Measurements from ENCODE around the gene FEM1A. TPM values are rescaled to one million over a fixed set of nuclear protein-coding genes. Genes with fewer than 3 reads are reported as not detected.
"Not testable (repeated sequence)": the region's sequence is repeated elsewhere in the genome, so short reads cannot be mapped to it uniquely, and the experiment has no call there.

FEM1A gene
- total and polyA plus RNA-seq, 11 donors, result 28.4 to 94.0 (median 40.5) TPM

DNA sequence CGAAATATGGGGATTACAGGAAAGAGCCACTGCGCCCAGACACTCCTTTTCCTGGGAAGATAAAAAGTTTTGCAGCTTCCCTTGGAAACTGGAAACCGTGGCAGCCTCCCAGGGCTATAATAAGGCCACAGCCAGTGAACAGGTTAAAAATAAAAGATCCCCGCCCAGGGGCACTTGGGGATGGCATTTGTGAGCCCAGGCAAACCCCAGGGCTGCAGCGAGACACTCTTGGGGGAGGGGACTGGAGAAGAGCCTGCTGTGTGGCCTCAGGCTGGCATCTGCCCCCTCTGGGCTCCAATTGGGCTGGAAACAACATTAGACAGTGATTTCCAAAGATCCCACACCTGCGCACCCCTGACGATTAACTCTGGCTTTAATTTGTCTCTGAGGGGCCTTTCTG lies 11.2 kb downstream of the FEM1A start:
- 32 to 47% (median 38%) methylated on average over 7 of the region's 7 CpGs for WGBS, 4 donors

DNA sequence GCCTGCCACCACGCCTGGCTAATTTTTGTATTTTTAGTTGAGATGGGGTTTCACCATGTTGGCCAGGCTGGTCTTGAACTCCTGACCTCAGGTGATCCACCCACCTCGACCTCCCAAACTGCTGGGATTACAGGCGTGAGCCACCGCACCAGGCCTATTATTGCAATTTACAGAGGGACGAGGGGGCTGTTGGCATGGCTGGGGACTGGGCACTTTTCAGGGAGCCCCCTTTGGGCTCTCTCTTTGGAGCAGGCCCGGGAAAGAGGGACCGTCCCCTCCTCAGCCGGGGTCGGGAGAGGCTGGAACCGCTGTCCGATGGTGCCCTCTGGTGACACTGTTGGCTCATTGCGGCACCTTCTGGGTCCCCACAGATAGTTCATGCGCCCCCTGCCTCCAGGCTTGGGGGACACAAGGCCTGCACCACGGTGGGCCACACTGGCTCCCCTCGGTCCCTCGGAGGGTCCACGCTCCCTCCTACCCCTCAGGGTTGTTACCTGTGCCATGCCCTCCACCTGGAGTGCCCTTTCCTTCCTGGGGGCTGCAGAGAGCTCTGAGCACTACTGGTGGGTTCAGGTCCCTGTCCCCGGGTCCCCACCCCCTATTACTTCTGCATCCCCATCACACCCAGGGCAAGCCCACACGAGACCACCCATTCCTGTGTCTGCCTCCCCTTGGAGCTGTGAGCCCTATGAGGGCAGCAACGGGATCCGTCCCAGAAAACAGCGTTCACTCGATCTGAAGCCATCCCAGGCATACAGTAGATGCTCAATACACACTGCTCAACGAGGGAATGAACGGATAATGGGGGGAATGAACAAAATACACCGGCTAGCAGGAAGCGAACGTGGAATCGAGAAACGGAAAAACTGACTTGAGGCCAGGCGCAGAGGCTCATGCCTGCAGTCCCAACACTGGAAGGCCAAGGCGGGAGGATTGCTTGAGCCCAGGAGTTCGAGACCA lies 12.5 kb downstream of the FEM1A start:
- Histone ChIP-seq H3K9me3 (no peaks in the 10 kb centered on the region), H3K4me3 (no peak overlapping the region), H3K36me3 (peaks cover 0 to 3% (median 0%) of the 10 kb centered on the region in 9 donors), H3K27me3 (no peaks in the 10 kb centered on the region), H3K27ac (peak overlapping the region in 2 of 12 donors; percentile 67 to 76), H3K4me1 (peaks cover 0 to 34% (median 11%) of the 10 kb centered on the region in 12 donors)
- TF ChIP-seq, protein P1, sequence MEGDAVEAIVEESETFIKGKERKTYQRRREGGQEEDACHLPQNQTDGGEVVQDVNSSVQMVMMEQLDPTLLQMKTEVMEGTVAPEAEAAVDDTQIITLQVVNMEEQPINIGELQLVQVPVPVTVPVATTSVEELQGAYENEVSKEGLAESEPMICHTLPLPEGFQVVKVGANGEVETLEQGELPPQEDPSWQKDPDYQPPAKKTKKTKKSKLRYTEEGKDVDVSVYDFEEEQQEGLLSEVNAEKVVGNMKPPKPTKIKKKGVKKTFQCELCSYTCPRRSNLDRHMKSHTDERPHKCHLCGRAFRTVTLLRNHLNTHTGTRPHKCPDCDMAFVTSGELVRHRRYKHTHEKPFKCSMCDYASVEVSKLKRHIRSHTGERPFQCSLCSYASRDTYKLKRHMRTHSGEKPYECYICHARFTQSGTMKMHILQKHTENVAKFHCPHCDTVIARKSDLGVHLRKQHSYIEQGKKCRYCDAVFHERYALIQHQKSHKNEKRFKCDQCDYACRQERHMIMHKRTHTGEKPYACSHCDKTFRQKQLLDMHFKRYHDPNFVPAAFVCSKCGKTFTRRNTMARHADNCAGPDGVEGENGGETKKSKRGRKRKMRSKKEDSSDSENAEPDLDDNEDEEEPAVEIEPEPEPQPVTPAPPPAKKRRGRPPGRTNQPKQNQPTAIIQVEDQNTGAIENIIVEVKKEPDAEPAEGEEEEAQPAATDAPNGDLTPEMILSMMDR (IDR thresholded peaks at IDR 0.05), result peak; percentile 65 to 87 (median 77)
- TF ChIP-seq POLR2A (IDR thresholded peaks at IDR 0.05), result no peak
- intact Hi-C loops (cut with DNase I), result loop anchor here in 6 of 10 donors (1.0 to 5.0 kb wide), 2 partner anchors 72 kb away; no protein-coding TSS in a partner anchor
- WGBS, 4 donors, result 47 to 52% (median 50%) methylated on average over 30 to 33 of the region's 33 CpGs
- DNase-seq, result peak; percentile 55 to 79 (median 65)
- ATAC-seq, result peak in 3 of 4 donors; percentile 59 to 68 (median 68)

More for the DNA sequence above, 11.2 kb downstream of the FEM1A start:
- H3K4me3 ChIP-seq, result peak overlapping the region in 4 of 12 donors; percentile 5 to 16 (median 12)
- H3K27me3 ChIP-seq, result no peaks in the 10 kb centered on the region
- intact Hi-C loops (cut with DNase I), result loop anchor here in 4 of 10 donors (1.0 to 5.0 kb wide), 2 partner anchors 11 to 70 kb away; partner anchors contain the start of gene FEM1A (in 1 of the 4)
- peaks cover 0 to 12% (median 0%) of the 10 kb centered on the region in 9 donors for H3K36me3 ChIP-seq
- peaks cover 0 to 34% (median 11%) of the 10 kb centered on the region in 12 donors for H3K4me1 ChIP-seq
- no peaks in the 10 kb centered on the region for H3K9me3 ChIP-seq
- ATAC-seq (peak; percentile 62 to 85 (median 84)), DNase-seq (peak in 4 of 5 donors; percentile 69 to 87 (median 78))
- H3K27ac ChIP-seq, result peak overlapping the region; percentile 33 to 82 (median 65)
- TF ChIP-seq, protein P1 (IDR thresholded peaks at IDR 0.05), result no peak
- no peak for TF ChIP-seq POLR2A (IDR thresholded peaks at IDR 0.05)

DNA sequence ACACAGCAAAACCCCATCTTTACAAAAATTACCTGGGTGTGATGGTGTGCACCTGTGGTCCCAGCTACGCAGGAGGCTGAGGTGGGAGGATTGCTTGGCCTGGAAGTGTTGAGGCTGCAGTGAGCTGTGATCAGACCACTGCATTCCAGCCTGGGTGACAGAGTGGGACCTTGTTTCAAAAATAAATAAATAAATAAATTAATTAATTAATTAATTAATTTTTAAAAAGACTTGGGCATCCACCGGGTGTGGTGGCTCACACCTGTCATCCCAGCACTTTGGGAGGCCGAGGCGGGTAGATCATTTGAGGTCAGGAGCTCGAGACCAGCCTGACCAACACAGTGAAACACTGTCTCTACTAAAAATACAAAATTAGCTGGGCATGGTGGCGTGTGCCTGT lies 13.6 kb downstream of the FEM1A start:
- not testable (repeated sequence) for H3K4me3 ChIP-seq, H3K9me3 ChIP-seq, H3K36me3 ChIP-seq, DNase-seq, H3K27me3 ChIP-seq, ATAC-seq, H3K27ac ChIP-seq
- intact Hi-C loops (cut with DNase I), result loop anchor here in 2 of 10 donors (5.0 kb wide), 2 partner anchors 107 to 227 kb away; no protein-coding TSS in a partner anchor
- H3K4me1 ChIP-seq, result peaks cover 0 to 37% (median 10%) of the 10 kb centered on the region in 12 donors
- 95 to 98% (median 96%) methylated on average over 6 of the region's 6 CpGs for WGBS, 4 donors

DNA sequence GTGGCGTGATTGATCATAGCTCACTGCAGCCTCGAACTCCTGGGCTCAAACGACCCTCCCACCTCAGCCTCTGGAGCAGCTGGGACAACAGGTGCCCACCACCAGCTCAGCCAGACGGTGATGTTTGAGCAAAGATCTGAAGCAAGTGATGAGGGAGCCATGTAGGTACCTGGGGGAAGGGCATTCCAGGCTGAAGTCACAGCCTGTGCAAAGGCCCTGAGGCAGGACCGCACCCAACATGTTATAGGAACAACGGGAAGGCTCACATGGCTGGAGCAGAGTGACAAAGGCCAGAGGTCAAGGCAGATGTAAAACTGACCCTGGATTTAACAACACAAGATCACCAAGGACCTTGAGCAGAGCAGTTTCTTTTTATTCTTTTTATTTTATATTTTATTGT lies 14.8 kb downstream of the FEM1A start:
- peak in 1 of 5 donors; percentile 11 for DNase-seq
- H3K27me3 ChIP-seq, result no peaks in the 10 kb centered on the region
- peaks cover 0 to 30% (median 5%) of the 10 kb centered on the region in 12 donors for H3K4me1 ChIP-seq
- H3K36me3 ChIP-seq, result no peaks in the 10 kb centered on the region
- 89 to 94% (median 92%) methylated on average over 6 of the region's 6 CpGs for WGBS, 4 donors
- peak overlapping the region in 1 of 12 donors; percentile 84 for H3K27ac ChIP-seq
- TF ChIP-seq, protein P1 (IDR thresholded peaks at IDR 0.05), result no peak
- no peak for TF ChIP-seq POLR2A (IDR thresholded peaks at IDR 0.05)
- no peaks in the 10 kb centered on the region for H3K9me3 ChIP-seq
- ATAC-seq, result no peak
- H3K4me3 ChIP-seq, result no peak overlapping the region
- intact Hi-C loops (cut with DNase I), result loop anchor here in 2 of 10 donors (5.0 kb wide), 2 partner anchors 106 to 226 kb away; no protein-coding TSS in a partner anchor

Measured in heart left ventricle (tissue), 16 donors.